Inflammatory macrophage (primary cell): ENCODE data around the gene ABHD16B.

Source experiments
- DNase-seq, 2 donors: peaks; one replicate each; pipeline ENCODE4 v3.0.0-alpha.2; 2020 to 2022

ABHD16B gene

GRCh38 chr20:63881451-63882226 is 20.3 kb downstream of the ABHD16B start:
- no peak for DNase-seq

- DNase-seq: no peak
These were observed 21.2 kb downstream of the ABHD16B start for GRCh38 chr20:63882257-63883200.

- DNase-seq: no peak
These were observed 21.9 kb downstream of the ABHD16B start for GRCh38 chr20:63883201-63883593.

GRCh38 chr20:63884506-63885263 is 23.4 kb downstream of the ABHD16B start:
- DNase-seq: no peak

- DNase-seq: no peak
These were observed 24.2 kb downstream of the ABHD16B start for GRCh38 chr20:63885264-63886053.

GRCh38 chr20:63886054-63886419 is 24.7 kb downstream of the ABHD16B start:
- DNase-seq: no peak

GRCh38 chr20:63886921-63887320 is 25.6 kb downstream of the ABHD16B start:
- no peak for DNase-seq

GRCh38 chr20:63889241-63890200 is 28.2 kb downstream of the ABHD16B start:
- peak in 1 of 2 donors; percentile 51 for DNase-seq

- DNase-seq: no peak
These were observed 28.9 kb downstream of the ABHD16B start for GRCh38 chr20:63890201-63890576.

- no peak for DNase-seq
These were observed 29.3 kb downstream of the ABHD16B start for GRCh38 chr20:63890616-63891015.

- DNase-seq: no peak
These were observed 30.0 kb downstream of the ABHD16B start for GRCh38 chr20:63891061-63892002.

- DNase-seq: no peak
These were observed 31.1 kb downstream of the ABHD16B start for GRCh38 chr20:63892402-63892801.

GRCh38 chr20:63893999-63894357 is 32.7 kb downstream of the ABHD16B start:
- no peak for DNase-seq

GRCh38 chr20:63894358-63895201 is 33.3 kb downstream of the ABHD16B start, which contains the start of gene DNAJC5:
Gene DNAJC5, plus strand, starts transcription at chr20:63895126. Its CDS starts 33,220 bp downstream, at chr20:63928346.
- peak; percentile 97 to 99 for DNase-seq

- DNase-seq: no peak
These were observed 34.1 kb downstream of the ABHD16B start for GRCh38 chr20:63895202-63895951.

- DNase-seq: no peak
These were observed 34.6 kb downstream of the ABHD16B start for GRCh38 chr20:63895952-63896263.

- peak; percentile 86 to 88 for DNase-seq
These were observed 35.2 kb downstream of the ABHD16B start for GRCh38 chr20:63896264-63897105.
